Measurements from ENCODE around the gene SFMBT2. TPM values are rescaled to one million over a fixed set of nuclear protein-coding genes. Genes with fewer than 3 reads are reported as not detected.

SFMBT2 gene
- total and polyA plus RNA-seq, 2 of the 4 experiments (the other 2 are of a cell fraction): 0.70 to 1.3 TPM

- Histone ChIP-seq H2BK120ac (ENCODE audit: low read depth, low read length) (no peak overlapping the region), H3K4me2 (ENCODE audit: low read depth, low read length) (no peak overlapping the region), H3K9me3 (ENCODE audit: control insufficient read depth, insufficient read depth, low read length) (peaks cover 4% of the 10 kb centered on the region), H2BK5ac (ENCODE audit: low read depth, low read length, poor library complexity, severe bottlenecking) (no peak overlapping the region), H4K91ac (ENCODE audit: insufficient read depth, low read depth, low read length) (no peak overlapping the region), H3K4me3 (ENCODE audit: insufficient read depth, low read depth, low read length) (no peak overlapping the region), H4K5ac (ENCODE audit: low read depth, low read length) (no peak overlapping the region), H2AK5ac (ENCODE audit: low read depth, low read length) (no peak overlapping the region), H3K14ac (replicated peaks; ENCODE audit: low read depth, low read length) (no peak overlapping the region), H3K4ac (ENCODE audit: low read depth, low read length) (no peak overlapping the region), H3K36me3 (ENCODE audit: control insufficient read depth, insufficient read depth, low read length) (peaks cover 3% of the 10 kb centered on the region; the same call in 1 of the 2 replicates), H2AFZ (replicated peaks; ENCODE audit: low read length, poor library complexity) (no peak overlapping the region), H2BK15ac (ENCODE audit: low read depth, low read length) (no peak overlapping the region), H2BK20ac (ENCODE audit: low read depth, low read length) (no peak overlapping the region), H3K27ac (ENCODE audit: insufficient read depth, low read length) (no peak overlapping the region), H4K20me1 (ENCODE audit: insufficient read depth, low read length) (no peaks in the 10 kb centered on the region), H3K9ac (ENCODE audit: low read depth, low read length) (no peak overlapping the region), H3K56ac (ENCODE audit: extremely low read depth, insufficient read depth, low read length) (no peak overlapping the region), H3K18ac (ENCODE audit: low read depth, low read length) (no peak overlapping the region), H3K23ac (ENCODE audit: low read depth, low read length) (no peak overlapping the region), H3K4me1 (ENCODE audit: control insufficient read depth, insufficient read depth, low read length) (no peaks in the 10 kb centered on the region), H4K8ac (ENCODE audit: low read depth in 2 of 2, low read length in 2 of 2) (no peak overlapping the region), H3K79me1 (ENCODE audit: low read depth in 1 of 2, low read length in 2 of 2) (no peaks in the 10 kb centered on the region), H2AK9ac (replicated peaks; ENCODE audit: low read depth, low read length, poor library complexity) (no peak overlapping the region), H3K9me1 (ENCODE audit: insufficient read depth, low read length) (no peaks in the 10 kb centered on the region), H3K27me3 (ENCODE audit: control insufficient read depth, insufficient read depth, low read length) (no peaks in the 10 kb centered on the region)
- no peak for TF ChIP-seq RAD21 (IDR thresholded peaks at IDR 0.05; ENCODE audit: low read length)
- TF ChIP-seq MAZ (IDR thresholded peaks at IDR 0.05; ENCODE audit: borderline replicate concordance, low read depth, low read length): no peak
- no peak for TF ChIP-seq FOS (IDR thresholded peaks at IDR 0.05; ENCODE audit: low read depth, low read length)
- no peak for TF ChIP-seq CEBPB (IDR thresholded peaks at IDR 0.05; ENCODE audit: low read depth, low read length)
- no peak for TF ChIP-seq CHD1 (IDR thresholded peaks at IDR 0.05; ENCODE audit: low read depth, low read length)
- no peak for TF ChIP-seq MAFK (IDR thresholded peaks at IDR 0.05; ENCODE audit: low read depth, low read length)
- no peak for TF ChIP-seq NFE2L2 (IDR thresholded peaks at IDR 0.05; ENCODE audit: low read depth, low read length)
- TF ChIP-seq RCOR1 (IDR thresholded peaks at IDR 0.05; ENCODE audit: insufficient replicate concordance, low read length): no peak
- no peak for TF ChIP-seq MXI1 (IDR thresholded peaks at IDR 0.05; ENCODE audit: borderline replicate concordance, low read depth, low read length)
- in situ Hi-C loops (cut with MboI; ENCODE audit: low sequenced_read_pairs): no loop called here
- CTCF ChIA-PET: no interaction called here
- WGBS, 2 experiments (ENCODE audit: extremely low coverage in 2 of 2, insufficient read length in 1 of 2): no CpG with 5 or more reads among the region's 6 CpGs
- ATAC-seq (ENCODE audit: low read depth): no peak
- POLR2A ChIA-PET (ENCODE audit: unreplicated experiment): no interaction called here
- no TSS peak for BruUV-seq (replicated peaks)
- intact Hi-C loops (cut with micrococcal nuclease): no loop called here
- dilution Hi-C loops (cut with HindIII; ENCODE audit: low sequenced_read_pairs, unreplicated experiment): no loop called here
- DNase-seq: no peak
These were observed 47.1 kb downstream of the SFMBT2 start for GRCh38 chr10:7363700-7364099.

All from IMR-90 (cell line).